Measurements from ENCODE around the gene PIEZO2.

DNA sequence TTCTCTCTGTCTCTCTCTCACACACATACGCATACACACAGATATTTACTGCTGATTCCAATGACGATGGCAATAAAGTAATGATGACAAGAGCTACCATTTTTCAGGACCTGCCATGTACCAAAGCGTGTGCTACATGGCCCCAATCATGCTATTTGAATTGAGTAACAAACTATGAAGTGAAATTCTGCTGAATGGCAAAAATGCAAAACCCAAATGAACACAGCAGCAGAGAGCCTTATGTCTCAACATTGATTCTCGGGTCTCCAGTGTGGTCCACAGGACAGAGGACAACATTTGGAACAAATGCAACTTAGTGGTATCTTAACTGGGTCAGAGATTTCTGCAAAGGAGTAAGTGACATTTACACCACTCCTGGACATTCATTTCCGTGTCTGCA is 117.4 kb downstream of the PIEZO2 start:
- TF ChIP-seq, protein P1, sequence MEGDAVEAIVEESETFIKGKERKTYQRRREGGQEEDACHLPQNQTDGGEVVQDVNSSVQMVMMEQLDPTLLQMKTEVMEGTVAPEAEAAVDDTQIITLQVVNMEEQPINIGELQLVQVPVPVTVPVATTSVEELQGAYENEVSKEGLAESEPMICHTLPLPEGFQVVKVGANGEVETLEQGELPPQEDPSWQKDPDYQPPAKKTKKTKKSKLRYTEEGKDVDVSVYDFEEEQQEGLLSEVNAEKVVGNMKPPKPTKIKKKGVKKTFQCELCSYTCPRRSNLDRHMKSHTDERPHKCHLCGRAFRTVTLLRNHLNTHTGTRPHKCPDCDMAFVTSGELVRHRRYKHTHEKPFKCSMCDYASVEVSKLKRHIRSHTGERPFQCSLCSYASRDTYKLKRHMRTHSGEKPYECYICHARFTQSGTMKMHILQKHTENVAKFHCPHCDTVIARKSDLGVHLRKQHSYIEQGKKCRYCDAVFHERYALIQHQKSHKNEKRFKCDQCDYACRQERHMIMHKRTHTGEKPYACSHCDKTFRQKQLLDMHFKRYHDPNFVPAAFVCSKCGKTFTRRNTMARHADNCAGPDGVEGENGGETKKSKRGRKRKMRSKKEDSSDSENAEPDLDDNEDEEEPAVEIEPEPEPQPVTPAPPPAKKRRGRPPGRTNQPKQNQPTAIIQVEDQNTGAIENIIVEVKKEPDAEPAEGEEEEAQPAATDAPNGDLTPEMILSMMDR (conservative IDR thresholded peaks at IDR 0.05): no peak
- no peak for TF ChIP-seq ZFX (IDR thresholded peaks at IDR 0.05)

Data from C4-2B (cell line).